ENCODE results near the gene LARGE1. TPM values are rescaled to one million over a fixed set of nuclear protein-coding genes. Genes with fewer than 3 reads are reported as not detected.

LARGE1 gene
- total and polyA plus RNA-seq, 2 of the 8 experiments (the other 6 are each of a cell fraction or from before 2014, with no cell fraction given): 43.7 to 83.0 TPM

DNA sequence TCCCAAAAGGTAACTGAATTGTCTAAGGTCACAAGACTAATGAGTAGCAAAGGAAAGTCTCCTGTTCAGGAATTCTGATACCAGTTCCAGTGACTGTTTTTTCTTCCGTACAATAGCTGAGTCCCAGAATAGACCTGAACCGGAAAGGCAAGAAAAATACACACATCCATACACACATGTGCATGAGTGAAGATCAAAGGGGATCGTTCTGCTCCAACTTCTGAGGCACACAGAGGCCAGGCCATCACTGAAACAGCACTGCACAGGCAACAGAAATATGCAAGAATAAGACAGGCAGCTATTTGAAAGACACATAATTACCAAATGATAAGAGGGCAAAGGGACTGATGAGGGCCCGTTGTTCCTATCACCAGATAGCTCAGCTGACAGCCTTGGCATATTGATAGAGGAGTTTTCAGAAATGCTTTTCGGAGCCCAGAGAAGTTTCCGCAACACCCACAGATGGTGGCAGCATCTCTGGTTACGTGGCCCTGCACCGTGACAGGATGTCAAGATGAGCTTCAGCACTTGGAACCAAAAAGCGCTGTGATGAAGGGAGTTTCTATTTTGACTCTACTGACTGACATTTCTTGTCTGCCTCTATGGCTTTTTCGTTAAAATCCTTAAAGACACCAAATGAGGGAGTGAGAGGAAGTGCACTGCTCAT is 280.6 kb downstream of the LARGE1 start:
- no peak overlapping the region for H3K27ac ChIP-seq (ENCODE audit: low read depth, low read length)
- FAIRE-seq: no peak
- 0 out of 4 replicates have a peak, but pooled peaks cover 0 to 2% of the 10 kb centered on the region in 2 experiments for H3K9me3 ChIP-seq (ENCODE audit: insufficient read depth in 2 of 2, low read depth in 1 of 2, low read length in 1 of 2)
- no peak overlapping the region for H3K9ac ChIP-seq (replicated peaks in 1 of 4; ENCODE audit: extremely low read depth in 1 of 4, low read depth in 3 of 4, low read length in 3 of 4)
- no peak overlapping the region for H2AFZ ChIP-seq (ENCODE audit: low read length)
- H3K4me3 ChIP-seq (ENCODE audit: extremely low read depth in 1 of 4, insufficient read depth in 2 of 4, low read depth in 3 of 4, low read length in 4 of 4): no peak overlapping the region
- no peak overlapping the region for H2BK15ac ChIP-seq (ENCODE audit: low read length)
- no peak overlapping the region for H3K14ac ChIP-seq (ENCODE audit: insufficient read length)
- H3K4me1 ChIP-seq (replicated peaks in 1 of 4; ENCODE audit: control insufficient read depth in 3 of 4, insufficient read depth in 4 of 4, low read length in 3 of 4): no peaks in the 10 kb centered on the region; a peak in 1 of 7 replicates
- H4K91ac ChIP-seq (replicated peaks; ENCODE audit: insufficient read length, low read length): no peak overlapping the region
- H3K4me2 ChIP-seq (ENCODE audit: insufficient read depth in 1 of 2, low read depth in 2 of 2, low read length in 2 of 2): no peak overlapping the region
- CTCF ChIA-PET (ENCODE audit: partially characterized antibody): interaction anchor here (0.7 to 1.2 kb wide), 3 partner anchors 15 to 337 kb away, joined by 3 to 4 read pairs (median 3); no protein-coding TSS in a partner anchor
- DNase-seq (ENCODE audit: low read depth in 1 of 2, low spot score in 2 of 2): no peak
- H3K79me2 ChIP-seq (ENCODE audit: control insufficient read depth in 1 of 2, insufficient read depth in 2 of 2, low read length in 2 of 2): peaks cover 0 to 61% of the 10 kb centered on the region in 2 experiments; a peak in 2 of 4 replicates
- no peaks in the 10 kb centered on the region for H4K20me1 ChIP-seq (replicated peaks in 1 of 2; ENCODE audit: control insufficient read depth in 1 of 2, insufficient read depth in 2 of 2, low read length in 2 of 2)
- H3K18ac ChIP-seq (ENCODE audit: extremely low read depth, low read length): no peak overlapping the region
- no peaks in the 10 kb centered on the region; the same call in 1 of the 2 replicates for H3K79me1 ChIP-seq (ENCODE audit: low read depth, low read length)
- H4K8ac ChIP-seq (ENCODE audit: extremely low read depth, insufficient read depth, low read length): no peak overlapping the region
- no peak overlapping the region for H3K4ac ChIP-seq (replicated peaks; ENCODE audit: insufficient read length, low read depth, low read length)
- no peak overlapping the region for H2BK120ac ChIP-seq (replicated peaks; ENCODE audit: low read depth, low read length)
- no peaks in the 10 kb centered on the region for H3K27me3 ChIP-seq (replicated peaks in 1 of 4; ENCODE audit: control insufficient read depth in 3 of 4, extremely low read depth in 1 of 4, insufficient read depth in 3 of 4, low read length in 3 of 4)
- H2AK5ac ChIP-seq (ENCODE audit: low read depth, low read length): no peak overlapping the region
- TF ChIP-seq SP4 (IDR thresholded peaks at IDR 0.05; ENCODE audit: low read length): no peak
- TF ChIP-seq MAFK (IDR thresholded peaks at IDR 0.05; ENCODE audit: low read depth, low read length): no peak
- TF ChIP-seq RFX5 (IDR thresholded peaks at IDR 0.05; ENCODE audit: borderline replicate concordance, low read depth, low read length): no peak
- no peak for TF ChIP-seq CHD2 (IDR thresholded peaks at IDR 0.05; ENCODE audit: low read length)
- no peak for TF ChIP-seq CEBPB (IDR thresholded peaks at IDR 0.05; ENCODE audit: low read depth, low read length)
- H2BK5ac ChIP-seq (ENCODE audit: low read depth, low read length): no peak overlapping the region
- no peak overlapping the region for H3K23ac ChIP-seq (ENCODE audit: insufficient read length)
- WGBS, 2 experiments (ENCODE audit: extremely low coverage in 1 of 2, insufficient coverage in 1 of 2, insufficient read length in 1 of 2, insufficient replicate concordance in 2 of 2, low coverage in 1 of 2, low lambda C conversion rate in 2 of 2, missing lambda C conversion rate in 1 of 2): 92% methylated on average over 10 of the region's 10 CpGs; no CpG with 5 or more reads in 1 of the 2 experiments
- no peak overlapping the region for H2BK12ac ChIP-seq (ENCODE audit: low read depth, low read length)
- no peaks in the 10 kb centered on the region for H3K23me2 ChIP-seq (ENCODE audit: low read depth, low read length)
- H3K36me3 ChIP-seq (ENCODE audit: control insufficient read depth in 2 of 4, insufficient read depth in 4 of 4, low read length in 3 of 4): peaks cover 0 to 7% (median 2%) of the 10 kb centered on the region in 4 experiments; a peak in 2 of 8 replicates
- POLR2A ChIA-PET (ENCODE audit: partially characterized antibody): no interaction called here
- no peak overlapping the region for H4K5ac ChIP-seq (ENCODE audit: insufficient read length, low read depth, low read length)
- H2BK20ac ChIP-seq (ENCODE audit: low read length): no peak overlapping the region
- H3K56ac ChIP-seq (replicated peaks; ENCODE audit: insufficient read length, low read depth, low read length): no peak overlapping the region
